ENCODE measurements around the gene GPN2.
"Not testable (repeated sequence)": the region's sequence is repeated elsewhere in the genome, so short reads cannot be mapped to it uniquely, and the experiment has no call there.

GPN2 gene

DNA sequence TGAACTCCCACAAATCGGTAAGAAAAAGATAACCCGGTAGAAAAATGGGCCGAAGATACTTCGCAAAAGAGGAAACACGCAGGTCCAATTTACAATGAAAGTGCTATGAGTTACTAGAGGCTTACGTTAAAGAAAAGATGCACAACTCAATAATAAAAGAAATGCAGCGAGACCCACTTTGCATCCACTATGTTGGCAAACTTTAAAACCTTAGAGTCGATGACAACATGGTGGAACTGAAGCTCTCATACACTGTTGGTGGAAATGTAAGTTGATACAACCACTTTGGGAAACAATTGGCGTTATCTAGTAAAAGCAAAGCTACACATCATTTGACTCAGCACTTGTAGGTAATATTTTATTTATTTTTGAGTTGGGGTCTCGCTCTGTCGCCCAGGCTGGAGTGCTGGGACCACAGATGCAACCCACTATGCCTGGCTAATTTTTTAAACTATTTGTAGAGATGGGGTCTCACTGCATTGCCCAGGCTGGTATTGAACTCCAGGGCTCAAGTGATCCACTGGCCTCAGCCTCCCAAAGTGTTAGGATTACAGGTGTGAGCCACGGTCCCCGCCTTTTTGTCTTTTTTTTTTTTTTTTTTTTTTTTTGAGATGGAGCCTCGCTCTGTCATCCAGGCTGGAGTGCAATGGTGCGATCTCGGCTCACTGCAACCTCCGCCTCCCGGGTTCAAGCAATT is 10.9 kb upstream of the GPN2 start:
- no peak for DNase-seq (ENCODE audit: low read depth)

DNA sequence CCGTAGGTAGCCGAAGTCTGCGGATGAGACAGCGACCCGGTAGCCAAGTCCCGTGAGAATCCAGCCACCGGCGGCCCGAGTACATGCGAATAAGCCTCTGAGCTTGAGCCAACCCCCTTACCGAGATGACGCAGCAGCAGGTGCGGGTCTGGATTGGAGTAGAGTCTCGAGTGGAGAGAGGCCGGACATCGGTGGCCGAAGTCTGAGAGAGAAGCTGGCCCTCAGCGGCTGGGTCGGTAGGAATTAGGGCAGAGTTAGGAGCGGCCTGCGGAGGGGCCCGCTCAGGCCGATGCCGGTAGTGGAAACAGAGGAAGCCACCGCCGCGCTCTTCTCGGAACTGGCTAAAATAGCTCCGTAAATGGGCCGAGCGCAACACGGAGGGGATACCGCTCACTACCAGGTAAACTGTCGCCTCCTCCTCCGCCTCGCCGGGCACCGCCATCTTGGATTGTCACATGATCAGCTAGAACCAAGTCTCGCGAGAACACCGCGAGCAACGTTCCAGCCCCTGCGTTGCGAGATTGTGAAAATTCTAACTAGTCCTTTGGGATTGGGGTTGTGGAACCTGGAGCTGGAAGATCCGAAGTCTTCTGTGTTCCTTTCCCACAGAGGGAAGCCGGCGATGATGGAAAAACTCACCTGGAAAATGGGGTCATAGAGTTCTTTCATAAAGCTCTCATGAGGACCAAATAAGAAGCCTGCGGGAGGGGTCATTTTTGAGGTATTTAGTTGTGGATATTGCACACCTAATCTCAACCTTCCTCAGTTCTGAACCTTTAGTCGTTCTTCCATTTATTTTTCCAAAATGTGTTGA is 10.1 kb upstream of the GPN2 start, which contains the start of gene GPATCH3:
GPATCH3 (minus strand) TSS at position 467 of the 814 bp plus-strand sequence; CDS start at position 442, 25 bp downstream.
- DNase-seq (ENCODE audit: low read depth) = peak; percentile 82

DNA sequence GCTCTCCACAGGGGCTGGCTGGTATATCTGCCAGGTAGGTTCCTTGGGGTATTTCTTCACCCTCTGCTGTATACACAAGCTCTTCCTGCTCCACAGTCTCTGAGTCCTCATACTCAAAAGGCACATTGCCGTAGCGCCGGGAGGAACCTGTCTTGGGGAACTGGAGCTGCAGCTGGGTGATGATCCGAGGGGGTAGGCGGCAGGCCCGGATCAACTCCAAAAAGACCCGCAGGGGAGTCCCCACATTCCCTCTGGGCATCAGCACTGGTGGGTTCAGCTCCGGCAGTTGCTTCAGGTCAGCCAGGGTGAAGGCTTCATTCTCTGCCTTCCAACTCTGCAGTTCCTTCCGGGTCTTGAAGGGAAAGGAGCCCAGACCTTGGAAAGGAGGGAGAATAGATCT is 7.3 kb upstream of the GPN2 start:
- DNase-seq (ENCODE audit: low read depth) = no peak

DNA sequence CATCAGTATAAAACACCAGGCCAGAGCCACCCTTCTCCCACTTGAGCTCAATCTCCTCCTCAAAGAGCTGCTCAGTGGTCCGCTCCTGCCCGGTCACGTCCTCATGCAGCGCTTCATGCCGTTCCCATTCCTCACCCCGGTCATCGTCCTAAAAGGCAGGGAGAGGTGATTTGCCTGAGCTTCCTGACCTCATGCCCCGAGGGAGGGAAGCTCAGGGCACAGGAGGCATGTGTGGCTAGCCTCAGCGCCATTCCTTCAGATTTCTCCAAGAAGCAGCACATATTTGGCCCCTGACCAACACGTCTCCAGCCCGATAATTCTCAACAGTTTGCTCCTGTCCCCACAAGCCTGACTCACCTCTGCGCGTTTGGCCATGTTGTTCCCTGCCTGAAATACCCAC is 4.2 kb upstream of the GPN2 start:
- DNase-seq (ENCODE audit: low read depth) = no peak

DNA sequence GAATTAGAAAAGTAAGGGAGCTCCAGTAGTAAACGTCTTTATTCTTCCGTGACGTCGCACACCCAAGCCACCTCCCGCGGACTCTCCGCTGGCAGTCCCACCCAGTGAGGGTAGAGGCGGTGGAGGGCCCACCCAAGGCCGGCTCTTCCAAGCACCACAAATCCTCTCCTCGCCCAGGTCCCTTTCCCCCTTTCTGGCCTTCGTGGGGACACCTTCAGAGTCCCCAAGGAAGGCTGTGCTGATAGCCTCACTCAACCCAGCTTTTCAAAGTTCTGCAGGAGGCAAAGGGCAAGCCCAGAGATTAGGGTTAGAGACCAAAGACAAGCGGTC is 349 bp upstream of the GPN2 start:
- DNase-seq (ENCODE audit: low read depth) = no peak

DNA sequence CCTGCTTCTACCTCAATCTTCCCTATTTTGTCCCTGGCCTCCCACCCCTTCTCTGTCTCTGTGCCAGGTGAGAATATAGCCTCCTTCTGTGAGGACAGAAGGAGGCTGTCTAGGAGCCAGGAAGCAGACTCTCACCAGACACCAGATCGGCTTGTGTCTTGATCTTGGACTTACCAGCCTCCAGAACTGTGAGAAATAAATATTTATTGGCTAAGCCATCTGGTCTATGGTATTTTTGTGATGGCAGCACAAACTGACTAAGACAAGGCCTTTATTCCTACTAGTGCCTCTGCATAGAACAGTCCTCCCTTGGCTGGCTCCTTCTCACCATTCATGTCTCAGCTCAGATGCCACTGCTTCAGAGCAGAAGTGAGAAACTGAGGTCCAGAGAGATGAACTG is 1.9 kb downstream of the GPN2 start:
- DNase-seq (ENCODE audit: low read depth) = no peak

DNA sequence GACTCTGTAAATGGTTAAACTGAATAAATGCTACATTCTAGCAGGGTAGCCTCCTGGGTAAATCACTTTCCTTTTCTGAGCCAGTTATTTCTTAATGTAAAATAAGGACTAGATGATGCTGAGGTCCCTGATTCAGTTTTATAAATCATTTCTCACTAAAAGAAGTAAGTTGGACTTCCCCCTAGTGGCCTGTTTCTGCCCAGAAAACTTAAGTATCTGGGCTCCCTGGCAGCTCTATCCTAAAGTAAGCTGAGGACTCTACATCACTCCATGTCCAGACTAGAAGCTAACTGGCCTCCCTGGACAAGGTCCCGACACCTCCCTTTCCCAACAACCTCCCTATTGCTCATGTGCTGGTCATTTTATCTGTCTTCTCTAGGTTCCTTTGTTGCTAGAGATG is 3.0 kb downstream of the GPN2 start:
- no peak for DNase-seq (ENCODE audit: low read depth)

DNA sequence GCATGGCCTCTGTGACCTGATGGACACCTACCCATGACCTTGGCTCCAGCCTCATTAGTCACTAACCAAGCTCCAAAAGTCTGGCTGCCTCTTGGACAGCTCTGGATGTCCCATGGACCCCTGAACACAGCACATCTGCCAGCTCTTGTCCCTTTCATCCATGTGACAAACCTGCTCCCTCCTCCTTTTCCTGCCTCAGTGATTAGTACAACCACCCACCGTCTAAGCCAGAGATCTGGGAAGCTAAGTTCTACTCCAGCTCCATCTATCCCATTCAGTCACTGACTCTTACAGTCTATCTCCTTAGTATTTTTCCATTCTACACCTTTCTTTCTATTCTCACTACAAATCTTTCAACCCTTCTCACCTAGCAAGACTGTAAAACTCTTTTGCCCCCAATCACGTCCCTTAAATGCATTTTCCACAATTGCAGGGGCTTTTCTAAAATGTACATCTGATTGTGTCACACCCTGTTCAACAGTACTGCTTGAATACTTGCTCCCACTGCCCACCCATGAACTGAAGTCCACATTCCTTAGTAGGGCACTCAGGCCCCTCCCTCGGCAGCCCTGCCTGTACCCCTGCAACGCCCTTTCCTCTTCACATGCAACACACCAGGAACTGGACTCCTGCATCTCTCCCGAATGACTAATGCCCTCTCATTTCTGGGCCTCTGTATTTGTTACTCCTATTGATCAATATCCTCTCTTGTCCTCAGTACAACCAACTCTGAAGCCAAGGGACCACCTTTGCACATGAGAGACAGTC is 7.2 kb downstream of the GPN2 start:
- no peak for DNase-seq (ENCODE audit: low read depth)

DNA sequence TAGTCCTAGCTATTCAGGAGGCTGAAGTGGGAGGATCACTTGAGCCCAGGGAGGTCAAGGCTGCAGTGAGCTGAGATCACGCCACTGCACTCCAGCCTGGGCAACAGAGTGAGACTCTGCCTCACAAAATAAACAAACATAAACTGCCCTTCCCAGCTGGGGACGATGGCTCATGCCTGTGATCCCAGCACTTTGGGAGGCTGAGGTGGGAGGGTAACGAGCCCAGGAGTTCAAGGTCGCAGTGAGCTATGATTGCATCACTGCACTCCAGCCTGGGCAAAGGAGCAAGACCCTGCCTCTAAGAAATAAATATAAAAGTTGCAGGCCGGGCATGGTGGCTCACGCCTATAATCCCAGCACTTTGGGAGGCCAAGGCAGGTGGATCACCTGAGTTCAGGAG is 8.5 kb downstream of the GPN2 start:
- not testable (repeated sequence) for DNase-seq (ENCODE audit: low read depth)

DNA sequence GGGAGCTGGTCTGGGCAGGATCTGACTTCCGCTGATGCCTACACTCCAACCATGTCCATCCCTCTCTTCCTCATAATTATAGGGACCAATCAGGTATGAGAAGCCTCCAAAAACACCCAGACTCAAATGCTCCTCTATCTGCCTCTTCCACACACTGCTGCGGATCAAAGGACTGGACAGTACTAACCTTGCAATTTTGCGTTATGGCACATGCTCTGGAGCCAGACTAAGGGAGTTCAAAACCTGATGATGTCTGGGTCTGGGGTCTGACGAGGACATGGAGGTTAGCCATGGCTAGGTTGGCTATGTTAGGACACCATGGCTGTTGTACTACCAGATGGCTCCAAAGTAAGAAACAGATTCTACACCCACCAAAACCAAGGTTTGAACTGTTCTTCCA is 10.3 kb downstream of the GPN2 start:
- no peak for DNase-seq (ENCODE audit: low read depth)

DNA sequence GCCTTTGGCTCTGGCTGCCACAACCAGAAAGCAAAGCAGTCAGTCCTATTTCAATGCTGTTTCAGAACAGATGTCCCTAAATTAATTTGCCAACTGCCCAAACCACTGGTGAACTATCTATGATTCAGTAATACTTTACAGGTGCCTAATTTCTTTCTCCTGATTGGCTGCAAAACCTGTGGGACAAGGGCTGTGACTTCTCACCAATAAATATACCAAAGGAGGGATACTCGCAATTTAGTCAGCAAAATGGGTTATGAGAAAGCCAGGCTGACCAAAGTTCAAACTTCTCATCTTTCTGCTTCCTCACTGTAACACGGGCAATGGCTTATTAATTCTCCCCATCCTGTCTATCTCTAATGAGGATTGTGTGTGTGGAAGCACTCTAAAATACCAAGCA is 12.8 kb downstream of the GPN2 start:
- DNase-seq (ENCODE audit: low read depth) = no peak

DNA sequence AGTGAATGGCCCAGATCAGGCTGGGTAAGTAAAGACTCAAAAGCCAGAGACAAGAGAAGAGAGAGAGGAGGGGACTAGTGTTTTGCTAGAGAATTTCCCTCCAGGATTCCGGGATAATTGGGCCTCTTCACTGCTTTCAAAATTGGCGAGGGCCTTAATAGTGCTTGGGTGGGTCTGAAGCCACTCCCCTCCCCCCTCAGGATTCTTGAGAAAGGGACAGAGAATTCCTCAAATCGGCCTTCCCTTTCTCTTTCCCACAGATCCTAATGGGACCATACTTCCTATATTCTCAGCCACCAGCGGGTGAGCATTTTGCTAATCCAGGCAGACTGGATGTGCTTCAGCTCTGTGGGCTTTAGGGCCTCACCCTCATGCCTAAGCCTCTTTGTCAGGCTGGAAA is 15.2 kb downstream of the GPN2 start:
- DNase-seq (ENCODE audit: low read depth) = no peak

DNA sequence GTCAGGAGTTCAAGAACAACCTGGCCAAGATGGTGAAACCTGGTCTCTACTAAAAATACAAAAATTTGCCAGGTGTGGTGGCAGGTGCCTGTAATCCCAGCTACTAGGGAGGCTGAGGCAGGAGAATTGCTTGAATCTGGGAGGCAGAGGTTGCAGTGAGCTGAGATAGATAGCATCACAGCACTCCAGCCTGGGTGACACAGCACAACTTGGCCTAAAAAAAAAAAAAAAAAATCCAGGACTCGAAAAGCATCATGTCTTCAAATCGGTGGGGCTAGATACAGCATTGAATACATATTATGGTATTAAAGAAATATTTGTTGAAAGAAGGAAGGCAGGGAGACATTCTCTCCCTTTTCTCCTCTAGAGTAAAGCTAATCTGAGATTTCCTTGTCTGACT is 17.0 kb downstream of the GPN2 start:
- DNase-seq (ENCODE audit: low read depth) = not testable (repeated sequence)

DNA sequence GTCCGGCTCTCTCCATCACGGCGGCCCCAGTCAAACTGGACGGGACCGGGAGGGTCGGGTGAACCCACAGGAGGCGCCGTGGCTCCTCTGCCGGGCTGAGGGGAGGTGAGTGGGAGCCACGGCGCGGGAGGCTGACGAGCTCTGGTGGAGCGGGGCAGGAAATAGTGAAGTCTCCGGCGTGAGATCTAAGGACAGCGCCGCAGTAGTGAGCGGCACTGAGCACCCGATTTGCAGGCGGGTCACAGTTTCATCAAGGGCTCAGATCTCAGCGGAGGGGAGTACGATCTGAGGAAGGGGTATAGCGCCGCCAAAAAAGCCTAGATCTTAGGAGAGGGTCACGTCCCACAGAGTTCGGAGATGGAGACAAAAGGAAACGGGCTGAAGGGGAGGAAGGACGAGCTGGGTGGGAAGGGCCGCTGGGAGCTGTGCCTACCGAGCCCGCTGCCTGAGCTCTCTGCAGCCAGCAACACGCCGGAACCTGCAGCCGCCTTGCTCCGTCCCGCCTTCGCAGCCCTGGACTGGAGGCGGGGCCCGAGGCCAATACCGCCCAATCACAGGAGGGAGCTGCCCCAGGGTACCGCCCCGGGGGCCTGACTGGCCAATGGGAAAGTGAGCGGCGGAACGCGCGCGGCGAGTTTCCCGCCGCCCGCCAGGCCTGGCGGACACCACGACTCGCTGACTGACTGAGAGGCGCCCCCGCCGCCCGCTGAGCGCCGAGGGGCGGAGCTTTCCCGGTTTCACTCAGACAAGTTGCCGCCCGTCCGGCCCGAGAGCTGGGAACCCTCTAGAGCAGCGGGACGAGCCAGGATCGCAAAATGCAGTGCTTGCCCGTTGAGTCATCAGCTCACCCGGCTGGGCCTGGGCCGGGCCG is 25.2 kb downstream of the GPN2 start:
- peak; percentile 88 for DNase-seq (ENCODE audit: low read depth)

DNA sequence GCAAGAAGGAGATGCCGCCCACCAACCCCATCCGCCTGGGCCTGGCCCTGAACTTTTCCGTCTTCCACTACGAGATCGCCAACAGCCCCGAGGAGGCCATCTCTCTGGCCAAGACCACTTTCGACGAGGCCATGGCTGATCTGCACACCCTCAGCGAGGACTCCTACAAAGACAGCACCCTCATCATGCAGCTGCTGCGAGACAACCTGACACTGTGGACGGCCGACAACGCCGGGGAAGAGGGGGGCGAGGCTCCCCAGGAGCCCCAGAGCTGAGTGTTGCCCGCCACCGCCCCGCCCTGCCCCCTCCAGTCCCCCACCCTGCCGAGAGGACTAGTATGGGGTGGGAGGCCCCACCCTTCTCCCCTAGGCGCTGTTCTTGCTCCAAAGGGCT is 26.4 kb downstream of the GPN2 start:
- no peak for DNase-seq (ENCODE audit: low read depth)

DNA sequence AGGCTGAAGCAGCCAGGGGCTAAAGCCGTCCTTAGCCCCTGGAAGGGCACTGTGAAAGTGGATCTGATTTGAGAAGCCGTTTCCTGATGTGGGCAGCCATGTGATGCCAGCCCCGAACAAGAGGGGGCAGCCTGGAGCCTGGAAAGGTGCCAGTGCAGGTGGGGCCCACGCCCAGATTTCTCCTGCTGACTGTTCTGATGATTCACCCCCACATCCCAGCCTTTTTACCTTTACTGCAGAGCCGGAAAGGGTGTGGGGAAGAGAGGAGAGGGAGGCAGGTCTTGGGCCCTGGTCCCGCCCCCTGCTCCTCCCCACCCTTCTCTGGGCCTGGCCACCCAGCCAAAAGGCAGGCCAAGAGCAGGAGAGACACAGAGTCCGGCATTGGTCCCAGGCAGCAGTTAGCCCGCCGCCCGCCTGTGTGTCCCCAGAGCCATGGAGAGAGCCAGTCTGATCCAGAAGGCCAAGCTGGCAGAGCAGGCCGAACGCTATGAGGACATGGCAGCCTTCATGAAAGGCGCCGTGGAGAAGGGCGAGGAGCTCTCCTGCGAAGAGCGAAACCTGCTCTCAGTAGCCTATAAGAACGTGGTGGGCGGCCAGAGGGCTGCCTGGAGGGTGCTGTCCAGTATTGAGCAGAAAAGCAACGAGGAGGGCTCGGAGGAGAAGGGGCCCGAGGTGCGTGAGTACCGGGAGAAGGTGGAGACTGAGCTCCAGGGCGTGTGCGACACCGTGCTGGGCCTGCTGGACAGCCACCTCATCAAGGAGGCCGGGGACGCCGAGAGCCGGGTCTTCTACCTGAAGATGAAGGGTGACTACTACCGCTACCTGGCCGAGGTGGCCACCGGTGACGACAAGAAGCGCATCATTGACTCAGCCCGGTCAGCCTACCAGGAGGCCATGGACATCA is 27.1 kb downstream of the GPN2 start, which contains the start of gene SFN:
SFN (plus strand) TSS at position 369 of the 904 bp plus-strand sequence; CDS start at position 433, 64 bp downstream.
- peak; percentile 25 for DNase-seq (ENCODE audit: low read depth)

DNA sequence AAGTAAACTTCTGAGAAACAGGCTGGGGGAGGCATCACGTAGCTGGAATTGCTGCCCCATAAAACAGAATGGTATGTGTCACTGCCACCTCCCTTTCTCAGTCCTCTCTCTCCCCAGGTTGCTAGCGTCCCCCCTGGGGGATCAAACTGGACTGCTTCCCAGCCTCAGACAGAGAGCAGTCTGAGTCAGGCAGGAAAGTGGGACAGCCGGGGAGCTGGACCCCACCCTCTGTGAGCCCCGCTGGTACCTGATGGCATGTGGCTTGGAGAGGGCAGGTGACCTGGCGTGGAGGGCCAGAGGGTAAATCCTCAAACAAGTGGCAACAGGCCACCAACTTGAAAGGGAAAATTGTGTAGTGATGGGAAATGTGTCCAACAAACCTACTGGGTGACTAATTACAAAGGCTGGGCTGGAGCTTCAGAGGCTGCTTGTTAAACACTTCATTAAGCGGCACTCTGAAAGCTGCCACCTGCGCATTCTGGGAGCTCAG is 28.1 kb downstream of the GPN2 start:
- no peak for DNase-seq (ENCODE audit: low read depth)

DNA sequence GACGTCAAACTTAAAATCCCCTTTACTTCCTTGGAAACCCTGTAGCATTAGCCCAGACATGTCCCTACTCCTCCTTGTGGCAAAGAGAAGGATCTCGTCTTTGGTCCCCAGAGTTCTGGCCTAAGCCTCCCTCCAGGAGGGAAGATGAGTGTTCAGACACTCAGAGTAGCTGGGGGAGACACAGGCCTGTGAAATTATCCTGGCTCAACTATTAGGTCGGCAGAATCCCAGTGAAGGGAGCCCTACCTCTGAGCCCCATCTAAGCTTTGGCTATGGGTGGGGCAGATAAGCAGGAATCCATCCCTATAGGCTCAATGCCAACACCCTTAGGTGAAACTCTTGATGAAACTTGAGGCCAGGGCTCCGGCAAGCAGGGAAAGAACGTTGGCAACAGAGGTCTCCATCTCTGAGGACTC is 28.8 kb downstream of the GPN2 start:
- no peak for DNase-seq (ENCODE audit: low read depth)

DNA sequence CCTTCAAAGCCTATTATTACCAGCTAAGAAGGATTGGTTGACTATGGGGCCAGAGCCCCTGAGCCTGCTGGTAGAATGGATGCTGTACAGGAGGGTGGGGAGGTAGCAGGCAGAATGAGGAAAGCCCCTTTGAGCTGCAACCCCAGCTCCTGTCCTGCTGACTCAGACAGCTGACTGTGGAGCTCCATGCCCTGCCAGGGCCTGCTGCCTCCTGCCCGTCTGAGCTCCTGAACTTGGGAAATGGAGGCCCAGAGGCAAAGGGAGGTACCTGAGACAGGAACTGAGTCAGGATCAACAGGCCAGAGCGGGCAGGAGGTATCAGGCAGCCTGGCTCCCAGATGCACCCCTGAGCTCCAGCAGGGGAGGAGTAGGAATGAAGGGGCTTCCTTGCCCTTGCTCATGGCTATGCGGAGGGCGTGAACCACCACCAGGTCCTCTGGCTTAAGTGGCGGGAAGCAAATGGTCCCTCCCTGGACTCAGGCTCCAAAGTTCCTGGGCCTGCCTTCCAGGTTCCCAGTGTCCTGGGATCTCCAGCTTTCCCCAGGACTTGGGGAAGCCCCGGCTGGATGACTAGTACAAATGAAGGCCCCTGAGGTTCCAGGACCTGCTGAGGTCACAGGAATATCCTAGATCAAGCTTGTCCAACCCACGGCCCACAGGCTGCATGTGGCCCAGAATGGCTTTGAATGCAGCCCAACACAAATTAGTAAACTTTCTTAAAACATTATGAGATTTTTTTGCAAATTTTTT is 31.0 kb downstream of the GPN2 start:
- no peak for DNase-seq (ENCODE audit: low read depth)

DNA sequence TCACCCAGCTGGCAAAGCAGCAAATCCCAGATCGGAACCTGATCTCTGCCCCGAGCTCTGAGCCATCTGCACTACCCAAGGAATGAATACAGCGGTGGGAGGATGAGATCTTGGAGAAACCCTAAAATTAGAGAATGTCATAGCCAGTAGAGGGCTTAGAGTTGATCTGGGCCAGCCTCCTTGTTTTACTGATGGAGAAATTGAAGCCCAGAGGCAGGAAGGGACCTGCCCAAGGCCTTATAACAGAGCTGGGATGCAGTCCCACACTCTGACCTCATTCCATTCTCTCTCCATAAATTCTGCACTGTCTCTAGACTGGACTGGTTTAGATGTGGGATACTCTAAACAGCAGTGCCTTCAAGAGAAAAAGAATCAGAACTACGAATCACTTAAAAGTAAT is 31.9 kb downstream of the GPN2 start:
- no peak for DNase-seq (ENCODE audit: low read depth)
